Measurements from ENCODE around the gene FAM241A. TPM values are rescaled to one million over a fixed set of nuclear protein-coding genes. Genes with fewer than 3 reads are reported as not detected.

FAM241A gene
- total RNA-seq, 2 donors from 2014 or later = 0.13 to 0.18 TPM

DNA sequence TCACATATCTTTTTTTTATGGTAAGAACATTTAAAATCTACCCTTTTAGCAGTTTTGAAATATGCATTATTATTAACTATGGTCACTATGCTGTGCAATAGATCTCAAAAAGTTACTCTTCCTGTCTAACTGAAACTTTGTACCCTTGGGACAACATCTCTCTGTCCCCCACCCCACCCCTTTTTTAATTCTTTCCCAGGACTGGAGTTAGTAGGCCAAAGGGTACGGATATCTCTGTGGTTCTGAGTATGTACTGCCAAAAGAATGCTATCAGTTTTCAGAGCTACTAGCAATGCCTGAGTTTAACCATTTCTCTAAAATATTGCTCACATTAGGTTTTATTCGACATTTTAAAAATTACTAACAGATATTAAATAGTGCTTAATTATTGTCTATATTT lies 4.7 kb upstream of the FAM241A start:
- H3K4me1 Mint-ChIP-seq = no peaks in the 10 kb centered on the region
- TF ChIP-seq, protein P1, sequence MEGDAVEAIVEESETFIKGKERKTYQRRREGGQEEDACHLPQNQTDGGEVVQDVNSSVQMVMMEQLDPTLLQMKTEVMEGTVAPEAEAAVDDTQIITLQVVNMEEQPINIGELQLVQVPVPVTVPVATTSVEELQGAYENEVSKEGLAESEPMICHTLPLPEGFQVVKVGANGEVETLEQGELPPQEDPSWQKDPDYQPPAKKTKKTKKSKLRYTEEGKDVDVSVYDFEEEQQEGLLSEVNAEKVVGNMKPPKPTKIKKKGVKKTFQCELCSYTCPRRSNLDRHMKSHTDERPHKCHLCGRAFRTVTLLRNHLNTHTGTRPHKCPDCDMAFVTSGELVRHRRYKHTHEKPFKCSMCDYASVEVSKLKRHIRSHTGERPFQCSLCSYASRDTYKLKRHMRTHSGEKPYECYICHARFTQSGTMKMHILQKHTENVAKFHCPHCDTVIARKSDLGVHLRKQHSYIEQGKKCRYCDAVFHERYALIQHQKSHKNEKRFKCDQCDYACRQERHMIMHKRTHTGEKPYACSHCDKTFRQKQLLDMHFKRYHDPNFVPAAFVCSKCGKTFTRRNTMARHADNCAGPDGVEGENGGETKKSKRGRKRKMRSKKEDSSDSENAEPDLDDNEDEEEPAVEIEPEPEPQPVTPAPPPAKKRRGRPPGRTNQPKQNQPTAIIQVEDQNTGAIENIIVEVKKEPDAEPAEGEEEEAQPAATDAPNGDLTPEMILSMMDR (conservative IDR thresholded peaks at IDR 0.05) = no peak
- H3K9ac ChIP-seq (ENCODE audit: extremely low read depth, low read length, poor library complexity, severe bottlenecking) = no peak overlapping the region
- H3K27ac ChIP-seq (ENCODE audit: low read depth, low read length) = no peak overlapping the region
- DNase-seq = no peak
- no peaks in the 10 kb centered on the region for H3K9me3 ChIP-seq (ENCODE audit: control insufficient read depth, low read length)
- H3K27me3 ChIP-seq (ENCODE audit: control insufficient read depth, insufficient read depth, low read length, poor library complexity, severe bottlenecking) = no peaks in the 10 kb centered on the region
- H3K4me3 Mint-ChIP-seq = no peak overlapping the region
- peaks cover 6% of the 10 kb centered on the region for H3K27me3 Mint-ChIP-seq (ENCODE audit: insufficient read depth)
- no peaks in the 10 kb centered on the region for H3K9me3 Mint-ChIP-seq
- no peak overlapping the region for H3K4me3 ChIP-seq (ENCODE audit: low read length)
- no peaks in the 10 kb centered on the region for H3K4me1 ChIP-seq (ENCODE audit: control insufficient read depth, insufficient read depth, low read length)
- H3K36me3 Mint-ChIP-seq (ENCODE audit: low read depth) = no peaks in the 10 kb centered on the region
- WGBS, 2 experiments (ENCODE audit: insufficient coverage in 1 of 2, insufficient read length in 1 of 2) = 92% methylated on average over 1 of the region's 2 CpGs; no CpG with 5 or more reads in 1 of the 2 experiments
- no peak overlapping the region for H3K27ac Mint-ChIP-seq
- H3K36me3 ChIP-seq (ENCODE audit: control insufficient read depth, insufficient read depth, low read length) = no peaks in the 10 kb centered on the region

DNA sequence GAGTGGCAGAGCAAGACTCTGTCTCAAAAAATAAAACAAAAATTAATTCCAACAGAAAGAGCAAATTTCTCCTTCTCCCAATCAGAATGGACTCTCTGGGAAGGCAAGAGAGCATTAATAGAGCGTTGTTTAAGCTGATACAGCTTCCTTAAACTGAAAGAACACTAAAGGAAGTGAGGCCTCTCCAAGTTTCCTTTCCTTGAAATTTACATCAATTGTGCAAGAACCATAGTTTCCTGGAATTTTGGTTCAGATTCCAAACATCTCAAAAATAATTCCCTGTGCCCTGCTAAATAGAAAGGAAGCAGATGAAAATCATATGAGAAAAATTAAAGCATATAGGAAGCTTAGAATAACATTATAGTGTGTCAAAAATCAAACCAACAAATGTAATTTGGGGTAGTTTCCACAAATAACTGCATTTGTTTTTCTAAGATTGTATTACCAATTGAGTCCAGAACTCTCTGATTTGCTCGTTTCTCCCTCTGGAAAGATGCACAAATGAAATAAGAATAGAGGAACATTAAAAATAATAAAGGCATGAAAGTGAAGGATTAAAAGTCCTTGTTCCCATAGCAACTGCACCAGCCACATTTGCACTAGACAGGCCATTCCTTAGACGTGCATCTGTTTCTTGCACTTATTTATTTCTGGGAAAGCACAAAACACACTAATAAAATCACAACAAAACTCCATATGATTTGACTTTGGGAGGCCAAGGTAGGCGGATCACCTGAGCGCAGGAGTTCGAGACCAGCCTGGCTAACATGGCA lies 3.7 kb upstream of the FAM241A start:
- Histone ChIP-seq H3K9me3 (ENCODE audit: control insufficient read depth, low read length) (no peaks in the 10 kb centered on the region), H3K4me3 (ENCODE audit: low read length) (no peak overlapping the region), H3K9ac (ENCODE audit: extremely low read depth, low read length, poor library complexity, severe bottlenecking) (no peak overlapping the region), H3K27me3 (ENCODE audit: control insufficient read depth, insufficient read depth, low read length, poor library complexity, severe bottlenecking) (peaks cover 7% of the 10 kb centered on the region), H3K27ac (ENCODE audit: low read depth, low read length) (no peak overlapping the region), H3K4me1 (ENCODE audit: control insufficient read depth, insufficient read depth, low read length) (no peaks in the 10 kb centered on the region), H3K36me3 (ENCODE audit: control insufficient read depth, insufficient read depth, low read length) (no peaks in the 10 kb centered on the region)
- DNase-seq = no peak
- TF ChIP-seq, protein P1 (conservative IDR thresholded peaks at IDR 0.05) = no peak
- H3K4me3 Mint-ChIP-seq = no peak overlapping the region
- peaks cover 10% of the 10 kb centered on the region for H3K27me3 Mint-ChIP-seq (ENCODE audit: insufficient read depth)
- no peaks in the 10 kb centered on the region for H3K9me3 Mint-ChIP-seq
- H3K36me3 Mint-ChIP-seq (ENCODE audit: low read depth) = no peaks in the 10 kb centered on the region
- H3K27ac Mint-ChIP-seq = no peak overlapping the region
- WGBS, 2 experiments (ENCODE audit: insufficient coverage in 1 of 2, insufficient read length in 1 of 2) = 86 to 100% methylated on average over 2 to 6 of the region's 6 CpGs
- peaks cover 3% of the 10 kb centered on the region for H3K4me1 Mint-ChIP-seq

DNA sequence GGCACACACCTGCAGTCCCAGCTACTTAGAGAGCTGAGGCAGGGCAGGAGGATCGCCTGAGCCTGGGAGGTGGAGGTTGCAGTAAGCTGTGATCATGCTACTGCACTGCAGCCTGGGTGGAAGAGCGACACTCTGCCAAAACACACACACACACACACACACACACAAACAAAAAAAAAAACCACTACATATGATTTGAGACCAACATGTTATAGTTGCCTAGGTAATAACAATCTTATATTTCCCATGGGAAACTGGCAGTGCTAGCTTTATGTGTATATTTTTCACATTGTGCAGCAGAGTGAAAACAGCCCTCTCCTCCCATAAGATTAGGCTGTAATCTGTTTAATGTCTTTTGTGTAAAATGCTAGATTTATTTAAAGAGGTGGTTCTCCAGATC lies 3.1 kb upstream of the FAM241A start:
- H3K27me3 Mint-ChIP-seq (ENCODE audit: insufficient read depth) = peaks cover 16% of the 10 kb centered on the region
- TF ChIP-seq, protein P1 (conservative IDR thresholded peaks at IDR 0.05) = no peak
- Histone ChIP-seq H3K4me3 (ENCODE audit: low read length) (no peak overlapping the region), H3K27me3 (ENCODE audit: control insufficient read depth, insufficient read depth, low read length, poor library complexity, severe bottlenecking) (peaks cover 14% of the 10 kb centered on the region), H3K4me1 (ENCODE audit: control insufficient read depth, insufficient read depth, low read length) (no peaks in the 10 kb centered on the region), H3K36me3 (ENCODE audit: control insufficient read depth, insufficient read depth, low read length) (no peaks in the 10 kb centered on the region), H3K9ac (ENCODE audit: extremely low read depth, low read length, poor library complexity, severe bottlenecking) (no peak overlapping the region), H3K9me3 (ENCODE audit: control insufficient read depth, low read length) (no peaks in the 10 kb centered on the region), H3K27ac (ENCODE audit: low read depth, low read length) (no peak overlapping the region)
- no peak overlapping the region for H3K27ac Mint-ChIP-seq
- no peaks in the 10 kb centered on the region for H3K36me3 Mint-ChIP-seq (ENCODE audit: low read depth)
- H3K4me1 Mint-ChIP-seq = peaks cover 3% of the 10 kb centered on the region
- 92% methylated on average over 2 of the region's 2 CpGs; no CpG with 5 or more reads in 1 of the 2 experiments for WGBS, 2 experiments (ENCODE audit: insufficient coverage in 1 of 2, insufficient read length in 1 of 2)
- DNase-seq = no peak
- no peaks in the 10 kb centered on the region for H3K9me3 Mint-ChIP-seq
- H3K4me3 Mint-ChIP-seq = no peak overlapping the region

All from endodermal cell (in vitro differentiated cells).